Kidney (tissue), 14 donors: Measurements from ENCODE around the gene AOX1. TPM values are rescaled to one million over a fixed set of nuclear protein-coding genes. Genes with fewer than 3 reads are reported as not detected.

Experiments used
- DNase-seq, 5 donors: peaks; one replicate each; pipeline ENCODE4 v3.0.0-alpha.2; 2013 to 2020
- FAIRE-seq: peaks from 2 replicates; lab custom pipeline; 2012; peaks lifted over from hg19 to GRCh38; lab: Jason Lieb, UNC
- H3K27ac ChIP-seq, 2 donors: one replicate each; pipeline ENCODE4 v1.7.0; 2013; ENCODE audit warnings: low read depth in 2 of 2, low read length in 2 of 2, inconsistent platforms in 1 of 2
- H3K27me3 ChIP-seq: one replicate; pipeline ENCODE4 v1.7.1; 2013; ENCODE audit warnings: low read length, inconsistent platforms; ENCODE audit not compliant: control insufficient read depth, insufficient read depth
- H3K36me3 ChIP-seq, 3 donors: one replicate each; pipeline versions ENCODE4 v1.7.0 to v1.7.1; 2013; ENCODE audit warnings: low read length in 3 of 3, control low read depth in 1 of 3, inconsistent platforms in 1 of 3; ENCODE audit not compliant: insufficient read depth in 3 of 3, control insufficient read depth in 2 of 3
- H3K4me1 ChIP-seq, 3 donors: one replicate each; pipeline versions ENCODE4 v1.7.0 to v1.7.1; 2013; ENCODE audit warnings: low read length in 3 of 3, inconsistent platforms in 1 of 3, low read depth in 1 of 3; ENCODE audit not compliant: control insufficient read depth in 2 of 3, insufficient read depth in 2 of 3
- H3K4me3 ChIP-seq, 3 donors: one replicate each; pipeline versions ENCODE4 v1.7.0 to v1.8.1; 2013; ENCODE audit warnings: low read length in 3 of 3, control low read depth in 1 of 3, inconsistent platforms in 1 of 3
- H3K9ac ChIP-seq, 3 donors: one replicate each; pipeline versions ENCODE4 v1.7.0 to v1.7.1; 2013; ENCODE audit warnings: low read length in 3 of 3, control low read depth in 1 of 3, inconsistent platforms in 1 of 3
- H3K9me3 ChIP-seq, 3 donors: one replicate each; pipeline versions ENCODE4 v1.7.0 to v1.7.1; 2013; ENCODE audit warnings: low read length in 3 of 3, control low read depth in 1 of 3, inconsistent platforms in 1 of 3; ENCODE audit not compliant: control insufficient read depth in 2 of 3, insufficient read depth in 1 of 3
- intact Hi-C: fragments of 100-400 bp; cut with DNase I; formaldehyde crosslinking; loops from one replicate; pipeline ENCODE4 v1.11.1; 2022
- polyA plus RNA-seq: library from polyadenylated mRNA; stranded (reverse); fragments of 350-450 nt; fragmentation: Illumina TruSeq; extraction: RNeasy Lipid Tissue Mini Kit (QIAGEN cat#74804); gene quantifications from one replicate; pipeline ENCODE4 v1.2.3, GENCODE V29; 2014; ENCODE audit warnings: low read depth, low replicate concordance; ENCODE audit not compliant: insufficient read depth
- total RNA-seq: library from RNA; stranded (reverse); fragmentation: NEBNext Ultra II Directional; extraction: Animal tissue kit (Norgen Biotek cat#: 25700); gene quantifications from one replicate; pipeline ENCODE4 v1.2.1, GENCODE V29; 2021
- TF ChIP-seq, protein P1 (sequence below): IDR thresholded peaks from 3 replicates; pipeline ENCODE4 v1.5.1; 2012; ENCODE audit warnings: mild to moderate bottlenecking, moderate library complexity, borderline replicate concordance; ENCODE audit not compliant: insufficient read depth; ENCODE audit errors: extremely low read depth
- donor health status: control.
- donor health status: control.
- donor health status: control.
- donor health status: control.
- donor health status: control.
- donor health status: DM: yes; HTN: yes; CAD: no.
- donor health status: Normal renal cell carcinoma (clear cell type).

AOX1 gene
- total and polyA plus RNA-seq, 2 donors from 2014 or later = 38.6 to 43.7 TPM

DNA sequence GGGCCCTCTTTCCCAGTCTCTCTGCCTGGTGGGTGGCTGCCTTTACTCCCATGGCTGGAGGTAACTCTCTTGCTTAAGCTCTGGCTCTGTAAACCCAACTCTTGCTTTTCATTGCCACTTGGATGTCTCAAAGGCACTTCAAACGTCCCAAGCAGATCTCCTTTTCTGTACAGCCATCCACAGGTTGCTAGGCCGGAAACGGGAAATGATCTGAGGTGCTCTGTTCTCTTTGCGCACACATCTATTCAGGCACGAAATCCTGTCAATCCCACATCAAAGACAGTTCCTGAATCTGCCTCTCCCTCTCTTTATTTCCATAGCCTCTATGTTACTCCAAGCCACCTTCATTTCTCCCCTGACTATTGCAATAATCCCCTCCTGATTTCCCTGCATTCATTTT is 87.4 kb downstream of the AOX1 start:
- no peaks in the 10 kb centered on the region for H3K27me3 ChIP-seq
- FAIRE-seq = no peak

DNA sequence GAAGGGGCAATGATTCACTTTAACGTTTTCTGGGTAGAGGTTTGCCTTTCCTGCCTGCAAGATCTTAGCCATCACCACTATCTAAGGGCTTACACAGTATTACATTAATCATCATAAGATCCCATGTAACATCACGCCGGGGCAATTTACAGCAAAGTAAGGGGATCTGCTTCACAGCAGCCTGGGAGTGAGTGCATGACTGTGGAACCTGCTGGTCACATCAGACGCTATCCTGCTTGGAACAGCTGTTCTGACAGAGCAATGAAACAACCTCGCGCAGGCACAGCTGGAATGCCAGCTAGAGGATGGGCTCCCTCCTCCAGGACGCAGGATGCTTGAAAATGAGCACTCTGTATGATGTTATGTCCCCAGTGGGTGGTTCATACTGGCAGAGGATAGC is 89.0 kb downstream of the AOX1 start:
- TF ChIP-seq, protein P1, sequence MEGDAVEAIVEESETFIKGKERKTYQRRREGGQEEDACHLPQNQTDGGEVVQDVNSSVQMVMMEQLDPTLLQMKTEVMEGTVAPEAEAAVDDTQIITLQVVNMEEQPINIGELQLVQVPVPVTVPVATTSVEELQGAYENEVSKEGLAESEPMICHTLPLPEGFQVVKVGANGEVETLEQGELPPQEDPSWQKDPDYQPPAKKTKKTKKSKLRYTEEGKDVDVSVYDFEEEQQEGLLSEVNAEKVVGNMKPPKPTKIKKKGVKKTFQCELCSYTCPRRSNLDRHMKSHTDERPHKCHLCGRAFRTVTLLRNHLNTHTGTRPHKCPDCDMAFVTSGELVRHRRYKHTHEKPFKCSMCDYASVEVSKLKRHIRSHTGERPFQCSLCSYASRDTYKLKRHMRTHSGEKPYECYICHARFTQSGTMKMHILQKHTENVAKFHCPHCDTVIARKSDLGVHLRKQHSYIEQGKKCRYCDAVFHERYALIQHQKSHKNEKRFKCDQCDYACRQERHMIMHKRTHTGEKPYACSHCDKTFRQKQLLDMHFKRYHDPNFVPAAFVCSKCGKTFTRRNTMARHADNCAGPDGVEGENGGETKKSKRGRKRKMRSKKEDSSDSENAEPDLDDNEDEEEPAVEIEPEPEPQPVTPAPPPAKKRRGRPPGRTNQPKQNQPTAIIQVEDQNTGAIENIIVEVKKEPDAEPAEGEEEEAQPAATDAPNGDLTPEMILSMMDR = no peak
- Histone ChIP-seq H3K4me1 (no peaks in the 10 kb centered on the region), H3K9ac (no peak overlapping the region), H3K4me3 (no peak overlapping the region), H3K27me3 (no peaks in the 10 kb centered on the region), H3K27ac (no peak overlapping the region), H3K9me3 (no peaks in the 10 kb centered on the region), H3K36me3 (no peaks in the 10 kb centered on the region)
- intact Hi-C loops = no loop called here
- no peak for FAIRE-seq
- peak in 1 of 5 donors; percentile 9 for DNase-seq

More for the DNA sequence above, 87.4 kb downstream of the AOX1 start:
- no peak overlapping the region for H3K9ac ChIP-seq
- TF ChIP-seq, protein P1 = no peak
- intact Hi-C loops = no loop called here
- DNase-seq = no peak
- H3K36me3 ChIP-seq = no peaks in the 10 kb centered on the region
- H3K4me3 ChIP-seq = no peak overlapping the region
- H3K4me1 ChIP-seq = no peaks in the 10 kb centered on the region
- H3K27ac ChIP-seq = no peak overlapping the region
- H3K9me3 ChIP-seq = no peaks in the 10 kb centered on the region

DNA sequence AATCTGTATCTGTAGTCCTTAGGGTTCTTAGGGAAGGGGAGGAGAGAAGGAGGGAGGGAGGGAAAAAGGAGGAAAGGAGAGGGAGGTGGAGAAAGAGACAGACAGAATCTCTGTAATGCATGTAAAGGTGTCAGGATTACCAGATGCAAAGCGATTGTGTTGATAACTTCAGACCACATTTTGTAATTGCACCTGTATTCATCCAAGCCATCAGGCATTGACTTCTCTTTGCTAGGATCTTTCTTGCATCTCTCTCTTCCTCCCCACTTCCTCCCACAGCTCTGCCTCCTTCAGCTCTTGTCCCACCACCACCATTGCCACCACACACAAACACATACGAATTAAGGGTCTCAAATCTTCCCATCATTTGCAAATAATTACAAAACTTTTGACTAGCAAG is 91.4 kb downstream of the AOX1 start:
- intact Hi-C loops = no loop called here
- no peaks in the 10 kb centered on the region for H3K36me3 ChIP-seq
- no peaks in the 10 kb centered on the region for H3K4me1 ChIP-seq
- no peak overlapping the region for H3K27ac ChIP-seq
- TF ChIP-seq, protein P1 = no peak
- no peak overlapping the region for H3K4me3 ChIP-seq
- no peaks in the 10 kb centered on the region for H3K9me3 ChIP-seq
- FAIRE-seq = no peak
- no peak overlapping the region for H3K9ac ChIP-seq
- no peak for DNase-seq
- H3K27me3 ChIP-seq = no peaks in the 10 kb centered on the region
